ACC112 (cell line): ENCODE data around the gene TMEM243.

Experiments
- H2AFZ ChIP-seq: fragments of 200-600 bp; sonication (generic); one replicate; pipeline ENCODE4 v1.6.0; 2017; ENCODE audit warnings: antibody characterized with exemption, low read length; ENCODE audit not compliant: unreplicated experiment
- H3K27ac ChIP-seq: fragments of 200-600 bp; sonication (generic); 2 replicates; pipeline ENCODE4 v1.5.1; 2014; ENCODE audit warnings: low read depth, mild to moderate bottlenecking, antibody characterized with exemption, low read length, moderate library complexity
- H3K27me3 ChIP-seq: fragments of 200-600 bp; sonication (generic); 2 replicates; pipeline ENCODE4 v1.6.1; 2014; ENCODE audit warnings: mild to moderate bottlenecking, antibody characterized with exemption, low read length, moderate library complexity, mixed read lengths; ENCODE audit not compliant: insufficient read depth
- H3K36me3 ChIP-seq: fragments of 200-600 bp; sonication (generic); 2 replicates; pipeline ENCODE4 v1.6.1; 2016; ENCODE audit warnings: mild to moderate bottlenecking, antibody characterized with exemption, low read length, moderate library complexity, mixed read lengths; ENCODE audit not compliant: insufficient read depth
- H3K4me1 ChIP-seq: fragments of 200-600 bp; sonication (generic); one replicate; pipeline ENCODE4 v1.6.1; 2016; ENCODE audit warnings: low read length, mixed read lengths; ENCODE audit not compliant: insufficient read depth, unreplicated experiment, control insufficient read depth
- H3K4me3 ChIP-seq: fragments of 200-600 bp; sonication (generic); 2 replicates; pipeline ENCODE4 v1.5.1; 2014; ENCODE audit warnings: mild to moderate bottlenecking, low read depth, low read length
- H3K79me2 ChIP-seq: fragments of 200-600 bp; sonication (generic); one replicate; pipeline ENCODE4 v1.6.0; 2016; ENCODE audit warnings: low read length; ENCODE audit not compliant: control insufficient read depth, unreplicated experiment, insufficient read depth

TMEM243 gene

DNA sequence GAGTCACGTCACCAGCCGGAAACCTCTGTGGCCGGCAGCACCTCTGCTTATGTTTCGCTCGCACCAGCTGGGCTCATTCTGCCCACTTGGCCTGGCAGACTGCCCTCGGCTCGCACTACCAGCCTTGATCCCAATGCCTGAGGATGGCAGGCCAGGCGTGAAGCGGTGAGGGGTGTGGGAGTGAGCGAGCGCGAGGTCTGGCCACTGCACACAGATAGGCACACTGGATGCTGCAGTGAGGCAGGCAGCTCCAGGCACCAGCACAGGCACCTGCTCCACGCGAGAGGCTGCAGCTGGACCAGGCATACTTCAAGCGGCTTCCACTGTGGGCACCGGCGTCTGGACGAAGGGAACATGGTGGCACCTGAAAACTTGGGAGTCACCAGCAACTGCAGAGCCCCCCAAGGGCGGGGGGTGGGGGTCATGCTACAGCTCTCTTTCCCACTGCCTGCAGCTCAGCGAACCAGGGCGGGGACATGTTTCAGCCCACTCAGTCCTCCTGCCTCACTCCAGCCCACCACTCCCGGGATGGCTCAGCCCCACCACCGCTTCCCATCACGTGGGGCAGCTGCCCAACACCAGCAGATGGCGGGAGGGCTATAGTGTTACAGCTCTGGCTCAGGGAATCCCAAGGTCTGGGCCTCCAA is 72.7 kb downstream of the TMEM243 start:
- peaks cover 7% of the 10 kb centered on the region for H3K4me1 ChIP-seq
- no peak overlapping the region for H3K4me3 ChIP-seq
- no peak overlapping the region for H2AFZ ChIP-seq
- H3K79me2 ChIP-seq: no peaks in the 10 kb centered on the region
- no peak overlapping the region for H3K27ac ChIP-seq
- no peaks in the 10 kb centered on the region for H3K27me3 ChIP-seq
- no peaks in the 10 kb centered on the region for H3K36me3 ChIP-seq
